GM13976 (cell line): Measurements from ENCODE around the gene PHF21A.

Source experiments
- DNase-seq: peaks from one replicate; pipeline ENCODE4 v3.0.0; 2012; ENCODE audit warnings: low spot score
- in situ Hi-C: fragments of 300-500 bp; cut with MboI; formaldehyde crosslinking; loops from one replicate; pipeline ENCODE4 v1.12.0; 2022; ENCODE audit warnings: low sequenced_read_pairs, mixed read lengths, inconsistent platforms; ENCODE audit not compliant: unreplicated experiment
- TF ChIP-seq, protein P1 (sequence below): IDR thresholded peaks from 2 replicates; pipeline ENCODE4 v1.5.1; 2012; ENCODE audit warnings: borderline replicate concordance, mild to moderate bottlenecking; ENCODE audit not compliant: insufficient read depth; ENCODE audit errors: extremely low read depth, missing control alignments, control extremely low read depth

Gene PHF21A

DNA sequence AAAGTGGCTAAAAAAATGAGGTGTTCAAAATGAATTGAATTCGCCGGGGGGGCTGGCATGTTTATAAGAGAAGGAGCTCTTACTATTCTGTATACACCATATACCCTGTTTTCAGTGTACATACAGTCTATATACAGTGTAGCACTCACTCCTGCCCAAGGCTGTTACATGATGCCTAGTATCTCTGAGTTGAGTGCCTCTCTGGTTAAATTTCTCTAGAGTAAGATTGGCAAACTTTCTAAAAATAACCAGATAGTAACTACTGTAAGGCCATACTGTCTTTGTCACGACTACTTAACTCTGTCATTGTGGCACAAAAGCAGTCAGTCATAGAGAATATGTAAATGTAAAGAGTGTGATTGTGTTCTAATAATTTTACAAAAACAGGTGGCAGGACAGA is 58.1 kb downstream of the PHF21A start:
- in situ Hi-C loops = no loop called here
- TF ChIP-seq, protein P1, sequence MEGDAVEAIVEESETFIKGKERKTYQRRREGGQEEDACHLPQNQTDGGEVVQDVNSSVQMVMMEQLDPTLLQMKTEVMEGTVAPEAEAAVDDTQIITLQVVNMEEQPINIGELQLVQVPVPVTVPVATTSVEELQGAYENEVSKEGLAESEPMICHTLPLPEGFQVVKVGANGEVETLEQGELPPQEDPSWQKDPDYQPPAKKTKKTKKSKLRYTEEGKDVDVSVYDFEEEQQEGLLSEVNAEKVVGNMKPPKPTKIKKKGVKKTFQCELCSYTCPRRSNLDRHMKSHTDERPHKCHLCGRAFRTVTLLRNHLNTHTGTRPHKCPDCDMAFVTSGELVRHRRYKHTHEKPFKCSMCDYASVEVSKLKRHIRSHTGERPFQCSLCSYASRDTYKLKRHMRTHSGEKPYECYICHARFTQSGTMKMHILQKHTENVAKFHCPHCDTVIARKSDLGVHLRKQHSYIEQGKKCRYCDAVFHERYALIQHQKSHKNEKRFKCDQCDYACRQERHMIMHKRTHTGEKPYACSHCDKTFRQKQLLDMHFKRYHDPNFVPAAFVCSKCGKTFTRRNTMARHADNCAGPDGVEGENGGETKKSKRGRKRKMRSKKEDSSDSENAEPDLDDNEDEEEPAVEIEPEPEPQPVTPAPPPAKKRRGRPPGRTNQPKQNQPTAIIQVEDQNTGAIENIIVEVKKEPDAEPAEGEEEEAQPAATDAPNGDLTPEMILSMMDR = no peak
- no peak for DNase-seq

DNA sequence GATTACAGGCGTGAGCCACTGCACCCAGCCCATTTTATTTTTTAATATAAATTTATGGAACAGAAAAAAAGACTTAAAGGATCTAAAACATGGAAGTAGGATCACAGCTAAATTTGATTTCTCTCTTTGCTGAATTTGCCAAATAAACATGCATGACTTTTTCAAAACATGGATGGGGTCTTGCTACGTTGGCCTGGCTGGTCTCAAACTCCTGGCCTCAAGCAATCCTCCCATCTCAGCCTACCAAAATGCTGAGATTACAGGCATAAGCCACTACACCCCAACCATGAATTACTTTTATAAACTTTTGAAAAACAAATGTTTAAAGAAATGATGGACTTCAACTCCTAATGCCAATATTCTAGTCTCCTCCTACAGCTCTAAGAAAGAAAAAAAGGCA is 61.2 kb downstream of the PHF21A start:
- TF ChIP-seq, protein P1 = no peak
- DNase-seq = no peak
- in situ Hi-C loops = no loop called here

DNA sequence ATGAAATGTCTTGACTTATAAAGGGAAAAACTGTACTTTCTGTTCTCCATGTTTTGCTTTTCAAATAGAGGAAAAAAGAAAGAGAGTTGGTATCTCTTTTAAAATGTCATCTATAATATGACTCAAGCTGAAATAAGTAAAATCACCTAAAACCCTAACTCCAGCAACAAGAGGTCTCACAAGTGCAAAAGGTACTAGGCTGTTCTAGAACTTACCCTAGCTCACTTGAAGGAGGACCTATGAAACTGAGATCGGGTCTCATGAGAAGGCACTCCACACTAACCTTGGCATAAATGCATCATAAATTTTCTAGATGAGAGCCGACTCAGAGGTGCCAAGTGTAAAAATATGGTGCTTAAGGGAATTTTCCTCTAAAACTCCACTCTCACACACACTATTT is 63.8 kb downstream of the PHF21A start:
- DNase-seq = no peak
- in situ Hi-C loops = no loop called here
- TF ChIP-seq, protein P1 = no peak

DNA sequence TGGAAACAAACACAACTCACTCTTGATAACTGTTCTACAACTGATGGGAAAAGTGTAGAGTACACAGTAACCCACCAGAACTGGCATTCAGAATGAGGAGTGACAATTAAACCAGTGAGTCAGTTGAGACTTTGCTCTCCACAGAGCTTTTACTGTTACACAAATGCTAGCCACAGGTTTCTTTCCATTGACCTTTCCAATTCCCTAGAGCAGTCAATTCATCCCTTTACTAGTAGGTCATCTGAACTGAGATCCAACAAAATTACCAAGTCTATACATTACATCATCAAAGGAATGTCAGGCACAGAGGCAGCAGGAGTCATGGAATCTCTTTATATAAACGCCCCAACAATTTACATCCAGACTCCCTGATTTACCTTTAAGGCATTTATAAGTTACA is 65.9 kb downstream of the PHF21A start:
- TF ChIP-seq, protein P1 = no peak
- no peak for DNase-seq
- in situ Hi-C loops = no loop called here

DNA sequence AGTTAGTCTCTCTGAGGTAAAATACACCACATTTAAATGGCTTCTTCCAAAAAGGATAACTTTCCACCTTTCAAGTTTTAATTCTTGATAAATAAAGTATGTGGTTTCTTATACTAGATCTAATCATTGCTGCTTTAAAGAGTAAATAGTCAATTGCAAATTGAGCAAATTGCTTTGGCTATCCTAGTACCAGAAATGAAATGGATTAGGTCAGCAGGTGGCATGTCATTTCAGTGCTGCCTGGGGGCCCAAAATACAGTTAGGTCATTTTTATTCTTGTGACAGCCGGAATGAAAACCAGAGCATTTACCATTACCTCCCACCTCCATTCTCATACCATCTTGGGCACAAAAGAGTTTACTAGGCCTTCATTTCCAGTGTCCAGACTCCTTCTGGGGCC is 70.2 kb downstream of the PHF21A start:
- in situ Hi-C loops = no loop called here
- TF ChIP-seq, protein P1 = no peak
- DNase-seq = no peak

DNA sequence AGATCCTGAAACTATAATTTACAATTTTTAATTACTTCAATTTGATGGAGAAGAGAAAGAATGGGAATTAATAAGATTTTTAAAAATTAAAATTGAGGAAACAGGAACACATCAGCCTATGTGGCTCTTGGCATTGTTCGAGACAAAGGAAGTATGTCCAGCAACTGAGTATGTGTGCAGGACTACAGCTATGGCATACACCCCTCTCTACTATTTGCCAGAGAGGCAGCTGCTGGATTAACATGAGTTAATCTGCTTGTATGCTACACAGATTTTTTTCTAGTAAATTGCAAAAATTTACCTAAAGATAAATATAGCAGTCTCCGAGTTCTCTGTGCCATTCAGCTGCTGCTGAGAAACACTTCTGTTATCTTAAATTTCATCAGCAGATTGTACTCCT is 70.6 kb downstream of the PHF21A start:
- no peak for DNase-seq
- in situ Hi-C loops = no loop called here
- TF ChIP-seq, protein P1 = no peak

DNA sequence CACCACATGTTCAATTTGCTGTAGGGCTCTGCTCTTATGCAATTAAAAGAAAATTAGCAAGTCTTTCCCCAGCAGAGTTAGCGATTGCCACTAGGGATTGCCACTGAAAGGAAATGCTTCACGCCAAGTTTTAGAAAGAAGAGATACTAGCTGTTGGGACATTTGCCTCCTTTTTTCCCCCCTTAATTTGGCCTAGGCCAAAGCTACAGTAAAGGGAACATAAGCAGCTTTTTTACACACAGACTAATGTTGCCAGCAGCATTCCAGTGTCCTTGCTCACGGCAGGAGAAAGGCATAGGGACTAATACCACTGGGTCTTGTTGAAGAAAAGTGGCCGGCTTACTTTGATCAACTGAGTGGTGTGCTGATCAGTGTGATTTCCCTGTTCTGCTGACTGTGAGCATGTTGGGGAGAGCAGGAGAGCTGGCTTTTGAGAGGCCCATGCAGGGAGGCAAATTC is 71.2 kb downstream of the PHF21A start:
- DNase-seq = no peak
- TF ChIP-seq, protein P1 = no peak
- in situ Hi-C loops = no loop called here
